GM18951 (cell line): Measurements from ENCODE around the gene TRERF1.

Experiments used
- POLR2A ChIP-seq: IDR thresholded peaks from 4 replicates; pipeline ENCODE4 v1.6.1; 2011; ENCODE audit warnings: mild to moderate bottlenecking; ENCODE audit not compliant: insufficient read length, insufficient read depth; ENCODE audit errors: extremely low read depth
- in situ Hi-C: fragments of 300-500 bp; cut with MboI; formaldehyde crosslinking; loops from one replicate; pipeline ENCODE4 v1.12.0; 2022; ENCODE audit warnings: low sequenced_read_pairs, mixed read lengths, inconsistent platforms; ENCODE audit not compliant: unreplicated experiment

Gene TRERF1

DNA sequence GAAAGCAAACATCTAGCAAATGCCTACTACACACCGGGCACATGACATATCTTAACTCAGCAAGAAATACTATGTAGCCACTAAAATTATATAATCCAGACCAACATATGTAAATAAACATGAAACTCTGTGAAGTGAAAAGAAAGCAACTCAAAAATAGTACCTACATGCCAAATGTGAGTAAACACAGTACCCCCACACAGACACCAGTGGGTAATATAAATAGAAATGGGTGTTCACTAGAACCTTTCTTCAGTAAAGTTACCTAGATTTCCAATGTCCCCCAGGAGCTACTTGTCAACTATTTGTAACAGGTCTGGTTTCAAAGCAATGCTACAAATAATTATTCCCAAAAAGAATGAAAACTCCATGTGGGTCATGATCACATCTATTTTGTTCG is 25.5 kb downstream of the TRERF1 start:
- no peak for TF ChIP-seq POLR2A
- in situ Hi-C loops: no loop called here

- in situ Hi-C loops: no loop called here
- no peak for TF ChIP-seq POLR2A
These were observed 26.7 kb downstream of the TRERF1 start for GRCh38 chr6:42424906-42425474.

- in situ Hi-C loops: no loop called here
- no peak for TF ChIP-seq POLR2A
These were observed 28.5 kb downstream of the TRERF1 start for GRCh38 chr6:42423244-42423643.

- in situ Hi-C loops: no loop called here
- TF ChIP-seq POLR2A: no peak
These were observed 31.0 kb downstream of the TRERF1 start for GRCh38 chr6:42420741-42421140.

- TF ChIP-seq POLR2A: no peak
- in situ Hi-C loops: no loop called here
These were observed 32.0 kb downstream of the TRERF1 start for GRCh38 chr6:42419490-42420280.

GRCh38 chr6:42418724-42419123 is 33.0 kb downstream of the TRERF1 start:
- no peak for TF ChIP-seq POLR2A
- in situ Hi-C loops: no loop called here

GRCh38 chr6:42417641-42418112 is 34.0 kb downstream of the TRERF1 start:
- no peak for TF ChIP-seq POLR2A

GRCh38 chr6:42411406-42411805 is 40.3 kb downstream of the TRERF1 start:
- in situ Hi-C loops: no loop called here
- TF ChIP-seq POLR2A: no peak

More at GRCh38 chr6:42417641-42418112, 34.0 kb downstream of the TRERF1 start:
- in situ Hi-C loops: no loop called here

DNA sequence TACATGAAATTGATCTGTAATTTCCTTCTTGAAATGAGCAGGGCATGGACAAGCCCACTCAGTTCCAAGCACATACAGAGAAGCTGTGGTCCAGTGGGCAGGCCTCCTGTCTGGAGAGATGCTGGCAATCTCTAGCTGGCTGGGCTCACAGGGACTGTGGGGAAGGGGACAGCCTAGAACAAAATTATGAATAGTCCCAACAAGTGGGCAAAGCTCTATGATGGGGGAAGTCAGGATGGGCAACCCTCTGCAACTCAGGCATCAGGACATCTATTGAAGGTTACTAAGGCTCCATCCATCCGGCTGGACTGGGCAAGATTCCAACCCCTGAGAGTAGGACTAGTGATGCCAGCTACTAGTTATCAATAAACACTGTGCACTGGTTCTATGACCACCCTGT is 40.9 kb downstream of the TRERF1 start:
- in situ Hi-C loops: no loop called here
- no peak for TF ChIP-seq POLR2A

DNA sequence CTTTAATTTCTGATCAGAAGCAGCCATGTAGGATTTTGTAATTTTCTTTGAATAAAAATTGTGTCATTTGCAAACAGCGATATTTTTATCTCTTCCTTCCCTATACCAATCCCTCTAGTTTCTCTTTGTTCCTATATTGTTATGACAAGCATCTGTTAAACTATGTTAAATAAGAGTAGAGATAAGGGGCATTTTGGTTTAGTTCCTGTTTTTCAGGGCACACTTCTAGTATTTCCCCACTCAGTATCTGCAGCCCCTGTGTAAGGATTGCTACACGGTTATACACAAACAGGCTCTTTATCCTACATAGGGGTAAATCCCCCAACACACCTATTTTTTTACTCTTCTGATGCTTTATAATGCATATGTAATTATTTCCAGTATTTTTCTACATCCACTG is 42.1 kb downstream of the TRERF1 start:
- in situ Hi-C loops: no loop called here
- no peak for TF ChIP-seq POLR2A

GRCh38 chr6:42407379-42407778 is 44.3 kb downstream of the TRERF1 start:
- in situ Hi-C loops: no loop called here
- no peak for TF ChIP-seq POLR2A

DNA sequence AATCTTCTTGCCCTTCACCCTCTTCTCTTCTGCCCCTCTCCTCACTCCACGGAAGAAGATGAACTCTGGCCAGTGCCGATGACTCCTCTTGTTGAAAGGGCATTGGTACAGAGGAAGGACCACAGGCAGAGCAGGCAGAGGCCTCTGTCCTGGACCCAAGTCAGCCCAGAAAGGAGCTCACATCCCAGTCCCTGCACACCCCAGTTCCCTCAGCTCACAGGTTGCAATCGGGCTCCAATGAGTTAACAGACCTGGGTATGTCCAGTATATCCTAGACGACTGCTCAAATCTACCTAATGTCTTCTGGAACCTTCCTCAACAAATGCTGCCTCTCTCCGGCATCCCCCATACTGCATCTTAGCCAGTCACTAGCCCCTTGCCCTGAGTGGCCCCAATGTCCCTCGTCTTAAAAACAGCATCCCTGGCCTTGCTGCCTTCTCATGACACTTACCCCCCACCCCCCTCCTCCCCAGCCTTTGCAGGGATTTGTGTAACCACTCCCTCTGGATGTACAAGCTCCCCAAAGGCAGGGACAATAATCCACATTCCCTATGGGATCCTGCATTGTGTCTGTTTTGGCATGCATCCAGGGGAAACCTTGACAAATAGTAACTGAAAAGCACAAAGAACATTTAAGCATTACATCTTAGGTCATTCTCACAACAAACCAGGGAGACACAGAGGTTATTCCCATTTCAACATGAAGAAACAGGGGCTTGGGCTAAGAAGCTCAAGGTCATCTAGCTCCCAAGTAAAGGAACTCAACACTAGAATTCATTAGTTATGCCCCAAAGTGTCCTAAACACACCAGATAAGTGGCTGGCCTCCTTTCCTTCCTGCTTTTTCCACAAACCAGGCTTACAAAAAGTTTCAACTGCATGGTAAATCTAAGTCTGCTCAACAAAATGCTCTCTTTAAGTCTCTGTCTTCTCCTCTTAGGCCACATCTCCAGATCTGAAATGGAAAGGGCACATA is 45.1 kb downstream of the TRERF1 start:
- in situ Hi-C loops: no loop called here
- TF ChIP-seq POLR2A: no peak

DNA sequence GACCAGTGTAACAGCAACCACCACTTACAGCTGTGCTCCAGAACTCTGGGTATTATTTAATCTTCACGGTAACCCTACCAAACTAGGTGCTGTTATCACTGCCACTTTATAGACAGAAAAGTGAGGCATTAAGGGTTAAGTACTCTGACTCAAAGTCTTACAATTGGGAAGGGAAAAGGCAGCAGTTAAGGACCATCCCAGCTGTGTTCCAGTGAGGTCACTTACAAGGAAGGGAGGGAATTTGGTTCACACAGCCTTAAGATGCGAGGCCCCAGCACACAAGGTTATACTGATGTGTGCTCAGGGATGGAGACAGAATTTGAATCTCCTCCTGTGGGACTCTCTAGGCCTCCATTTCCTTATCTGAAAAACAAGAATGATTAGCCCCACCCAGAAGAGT is 46.7 kb downstream of the TRERF1 start:
- no peak for TF ChIP-seq POLR2A
- in situ Hi-C loops: no loop called here
